ENCODE measurements around the gene MTCL3.

GRCh38 chr6:127554435-127555006 is 35.4 kb upstream of the MTCL3 start:
- TF ChIP-seq EZH2phosphoT487 (conservative IDR thresholded peaks at IDR 0.05; ENCODE audit: low read length) (no peak), CTCF (IDR thresholded peaks at IDR 0.05; ENCODE audit: insufficient read depth, low read length, poor library complexity, severe bottlenecking) (peak; percentile 34)

Measured in SU-DHL-6 (cell line).